HG02759 (cell line): ENCODE results near the gene HOXD10.

Experiments
- ATAC-seq: cut with Tn5 transposase; IDR thresholded peaks from one replicate; pipeline ENCODE4 v1.9.1; 2021; ENCODE audit warnings: mild to moderate bottlenecking, moderate library complexity; ENCODE audit not compliant: unreplicated experiment

The HOXD10 gene

GRCh38 chr2:176115883-176116813 is at the start of gene HOXD10:
TSS of gene HOXD10 (plus strand) at chr2:176116778. CDS start at chr2:176116834, 56 bp downstream.
- no peak for ATAC-seq

GRCh38 chr2:176067589-176068418 is 48.8 kb upstream of the HOXD10 start:
- ATAC-seq = no peak

- no peak for ATAC-seq
These were observed 48.2 kb upstream of the HOXD10 start for GRCh38 chr2:176068419-176068832.

GRCh38 chr2:176071330-176072291 is 45.0 kb upstream of the HOXD10 start:
- no peak for ATAC-seq

- ATAC-seq = no peak
These were observed 44.3 kb upstream of the HOXD10 start for GRCh38 chr2:176072292-176072669.

GRCh38 chr2:176072951-176073904 is 43.4 kb upstream of the HOXD10 start:
- ATAC-seq = no peak

- ATAC-seq = no peak
These were observed 41.6 kb upstream of the HOXD10 start for GRCh38 chr2:176074919-176075425.

- no peak for ATAC-seq
These were observed 41.1 kb upstream of the HOXD10 start for GRCh38 chr2:176075481-176075880.

GRCh38 chr2:176076063-176076462 is 40.5 kb upstream of the HOXD10 start:
- no peak for ATAC-seq

GRCh38 chr2:176076796-176077195 is 39.8 kb upstream of the HOXD10 start:
- no peak for ATAC-seq

GRCh38 chr2:176078541-176079284 is 37.9 kb upstream of the HOXD10 start:
- ATAC-seq = no peak

- ATAC-seq = no peak
These were observed 37.2 kb upstream of the HOXD10 start for GRCh38 chr2:176079285-176079830.

- no peak for ATAC-seq
These were observed 36.6 kb upstream of the HOXD10 start for GRCh38 chr2:176079831-176080539.

GRCh38 chr2:176080540-176081375 is 35.8 kb upstream of the HOXD10 start:
- ATAC-seq = no peak

GRCh38 chr2:176081376-176081836 is 35.2 kb upstream of the HOXD10 start:
- no peak for ATAC-seq

GRCh38 chr2:176081837-176082524 is 34.6 kb upstream of the HOXD10 start:
- no peak for ATAC-seq
